Neuronal stem cell (in vitro differentiated cells): ENCODE data around the gene HINFP.
A peak's percentile ranks its signal among the peaks of the same experiment; 100 is the strongest.

Experiments used
- DNase-seq: peaks from one replicate; pipeline ENCODE4 v3.0.0-alpha.2; 2013; ENCODE audit warnings: low spot score
- H2AFZ ChIP-seq: one replicate; pipeline ENCODE4 v1.6.1; 2013; ENCODE audit warnings: mild to moderate bottlenecking, low read length, inconsistent platforms
- H2AK5ac ChIP-seq: 2 replicates; pipeline ENCODE4 v1.6.1; 2013; ENCODE audit warnings: low read depth, mild to moderate bottlenecking, inconsistent platforms, low read length, moderate library complexity, mixed read lengths
- H2BK120ac ChIP-seq: 2 replicates; pipeline ENCODE4 v1.6.1; 2013; ENCODE audit warnings: low read depth, mild to moderate bottlenecking, inconsistent platforms, low read length, moderate library complexity, mixed read lengths
- H2BK12ac ChIP-seq: one replicate; pipeline ENCODE4 v1.6.1; 2013; ENCODE audit warnings: low read length, inconsistent platforms
- H2BK15ac ChIP-seq: 2 replicates; pipeline ENCODE4 v1.6.1; 2013; ENCODE audit warnings: mild to moderate bottlenecking, low read length, inconsistent platforms, mixed read lengths
- H2BK5ac ChIP-seq: one replicate; pipeline ENCODE4 v1.6.1; 2013; ENCODE audit warnings: inconsistent platforms, mild to moderate bottlenecking, low read length, moderate library complexity
- H3K14ac ChIP-seq: one replicate; pipeline ENCODE4 v1.6.1; 2013; ENCODE audit warnings: low read length, inconsistent platforms
- H3K18ac ChIP-seq: 2 replicates; pipeline ENCODE4 v1.6.1; 2013; ENCODE audit warnings: low read length, inconsistent platforms
- H3K23ac ChIP-seq: 2 replicates; pipeline ENCODE4 v1.6.1; 2013; ENCODE audit warnings: low read depth, mild to moderate bottlenecking, mixed read lengths, low read length, inconsistent platforms; ENCODE audit not compliant: poor library complexity
- H3K27ac ChIP-seq: replicated peaks from 3 replicates; pipeline ENCODE4 v1.5.1; 2013; ENCODE audit warnings: low read length, inconsistent platforms
- H3K27me3 ChIP-seq, 3 experiments: 2 replicates each; pipeline ENCODE4 v1.6.1; 2013; ENCODE audit warnings: low read length in 3 of 3, mild to moderate bottlenecking in 2 of 3, inconsistent platforms in 1 of 3, low read depth in 1 of 3, mixed read lengths in 1 of 3, moderate library complexity in 1 of 3; ENCODE audit not compliant: control insufficient read depth in 3 of 3, insufficient read depth in 3 of 3
- H3K36me3 ChIP-seq, 2 donors: replicated peaks in 1 of 2; 2 replicates each; pipeline ENCODE4 v1.6.1; 2013; ENCODE audit warnings: low read length in 2 of 2; ENCODE audit not compliant: control insufficient read depth in 2 of 2, insufficient read depth in 2 of 2
- H3K4ac ChIP-seq: 2 replicates; pipeline ENCODE4 v1.6.1; 2013; ENCODE audit warnings: inconsistent platforms, mild to moderate bottlenecking, low read length, moderate library complexity
- H3K4me1 ChIP-seq, 2 donors: 1 replicate in 1 of 2; 2 replicates in 1 of 2; pipeline ENCODE4 v1.6.1; 2013; ENCODE audit warnings: low read length in 2 of 2, low read depth in 1 of 2; ENCODE audit not compliant: control insufficient read depth in 2 of 2, insufficient read depth in 1 of 2
- H3K4me2 ChIP-seq: one replicate; pipeline ENCODE4 v1.6.1; 2013; ENCODE audit warnings: mild to moderate bottlenecking, low read length, inconsistent platforms; ENCODE audit not compliant: insufficient read depth, poor library complexity, severe bottlenecking
- H3K4me3 ChIP-seq, 2 donors: 2 replicates each; pipeline ENCODE4 v1.5.1; 2013; ENCODE audit warnings: low read length in 2 of 2, mild to moderate bottlenecking in 2 of 2, inconsistent platforms in 1 of 2, moderate library complexity in 1 of 2
- H3K79me1 ChIP-seq: one replicate; pipeline ENCODE4 v1.6.1; 2013; ENCODE audit warnings: low read depth, mild to moderate bottlenecking, inconsistent platforms, low read length, moderate library complexity
- H3K9ac ChIP-seq: one replicate; pipeline ENCODE4 v1.6.1; 2013; ENCODE audit warnings: mild to moderate bottlenecking, low read depth, low read length, inconsistent platforms; ENCODE audit not compliant: poor library complexity
- H3K9me3 ChIP-seq, 2 donors: replicated peaks in 1 of 2; 2 replicates each; pipeline versions ENCODE3 to v1.6.1; 2013; ENCODE audit warnings: low read length in 2 of 2, mild to moderate bottlenecking in 2 of 2, inconsistent platforms in 1 of 2, low read depth in 1 of 2, mixed read lengths in 1 of 2, moderate library complexity in 1 of 2; ENCODE audit not compliant: control insufficient read depth in 2 of 2, insufficient read depth in 1 of 2
- H4K8ac ChIP-seq: one replicate; pipeline ENCODE4 v1.6.1; 2013; ENCODE audit warnings: low read depth, mild to moderate bottlenecking, inconsistent platforms, low read length, moderate library complexity
- H4K91ac ChIP-seq: one replicate; pipeline ENCODE4 v1.6.1; 2013; ENCODE audit warnings: low read length, low read depth, mild to moderate bottlenecking, inconsistent platforms; ENCODE audit not compliant: poor library complexity
- WGBS, 2 donors: extraction: QIAGEN DNeasy Blood & Tissue Kit; methylation state at CpG; one replicate each; pipeline ENCODE4 v1.1.7; 2013; ENCODE audit warnings: missing lambda C conversion rate in 2 of 2, mixed read lengths in 1 of 2; ENCODE audit not compliant: insufficient read length in 2 of 2, insufficient replicate concordance in 1 of 2; ENCODE audit errors: extremely low coverage in 2 of 2; 5-methylcytosine and 5-hydroxymethylcytosine counted together

The HINFP gene

GRCh38 chr11:119153049-119153818 is 31.9 kb downstream of the HINFP start:
- Histone ChIP-seq H3K14ac (no peak overlapping the region), H3K36me3 (no peaks in the 10 kb centered on the region), H2BK120ac (no peak overlapping the region), H3K9ac (no peak overlapping the region), H3K79me1 (no peaks in the 10 kb centered on the region), H2AFZ (no peak overlapping the region), H2AK5ac (no peak overlapping the region), H2BK5ac (no peak overlapping the region), H3K27me3 (peaks cover 3 to 90% (median 36%) of the 10 kb centered on the region in 3 experiments), H3K4me3 (no peak overlapping the region), H3K23ac (no peak overlapping the region), H3K9me3 (no peaks in the 10 kb centered on the region), H3K4ac (no peak overlapping the region), H2BK12ac (no peak overlapping the region), H3K18ac (no peak overlapping the region), H4K91ac (no peak overlapping the region), H3K4me2 (no peak overlapping the region), H3K4me1 (peaks cover 3 to 11% of the 10 kb centered on the region in 2 donors), H4K8ac (no peak overlapping the region), H3K27ac (no peak overlapping the region), H2BK15ac (no peak overlapping the region)
- no peak for DNase-seq
- no CpG with 5 or more reads among the region's 9 CpGs for WGBS, 2 donors

GRCh38 chr11:119154178-119154577 is 32.8 kb downstream of the HINFP start:
- Histone ChIP-seq H3K4me3 (no peak overlapping the region), H3K27me3 (peaks cover 3 to 82% (median 29%) of the 10 kb centered on the region in 3 experiments), H3K79me1 (no peaks in the 10 kb centered on the region), H3K36me3 (no peaks in the 10 kb centered on the region), H4K91ac (no peak overlapping the region), H3K4ac (no peak overlapping the region), H3K23ac (no peak overlapping the region), H3K9ac (peak overlapping the region; percentile 73), H4K8ac (peak overlapping the region; percentile 21), H2BK15ac (no peak overlapping the region), H2AFZ (no peak overlapping the region), H3K18ac (no peak overlapping the region), H3K14ac (no peak overlapping the region), H3K4me2 (no peak overlapping the region), H3K9me3 (no peaks in the 10 kb centered on the region), H3K4me1 (peaks cover 0 to 6% of the 10 kb centered on the region in 2 donors), H2AK5ac (peak overlapping the region; percentile 48), H2BK12ac (no peak overlapping the region), H2BK5ac (no peak overlapping the region), H2BK120ac (no peak overlapping the region), H3K27ac (no peak overlapping the region)
- no CpG with 5 or more reads among the region's 6 CpGs for WGBS, 2 donors
- DNase-seq = no peak

GRCh38 chr11:119155733-119156492 is 34.5 kb downstream of the HINFP start:
- H3K36me3 ChIP-seq = no peaks in the 10 kb centered on the region
- no peak overlapping the region for H3K4ac ChIP-seq
- H2AK5ac ChIP-seq = no peak overlapping the region
- H2BK5ac ChIP-seq = no peak overlapping the region
- no peaks in the 10 kb centered on the region for H3K9me3 ChIP-seq
- no peak overlapping the region for H3K27ac ChIP-seq
- no peak overlapping the region for H3K4me2 ChIP-seq
- H2BK15ac ChIP-seq = no peak overlapping the region
- peaks cover 0 to 82% (median 11%) of the 10 kb centered on the region in 3 experiments for H3K27me3 ChIP-seq
- H3K4me3 ChIP-seq = peak overlapping the region in 1 of 2 donors; percentile 50
- no peak overlapping the region for H2BK12ac ChIP-seq
- no peak overlapping the region for H3K14ac ChIP-seq
- H3K18ac ChIP-seq = no peak overlapping the region
- H4K91ac ChIP-seq = no peak overlapping the region
- no peak overlapping the region for H4K8ac ChIP-seq
- peaks cover 0 to 3% of the 10 kb centered on the region in 2 donors for H3K4me1 ChIP-seq
- H3K23ac ChIP-seq = no peak overlapping the region
- WGBS, 2 donors = no CpG with 5 or more reads among the region's 8 CpGs
- no peak overlapping the region for H2BK120ac ChIP-seq
- H2AFZ ChIP-seq = no peak overlapping the region
- H3K79me1 ChIP-seq = no peaks in the 10 kb centered on the region
- DNase-seq = no peak
- no peak overlapping the region for H3K9ac ChIP-seq

GRCh38 chr11:119156496-119156895 is 35.1 kb downstream of the HINFP start:
- H2BK12ac ChIP-seq = no peak overlapping the region
- H2BK15ac ChIP-seq = no peak overlapping the region
- no peak overlapping the region for H4K91ac ChIP-seq
- H3K4me2 ChIP-seq = no peak overlapping the region
- H3K18ac ChIP-seq = no peak overlapping the region
- H3K27ac ChIP-seq = no peak overlapping the region
- no peak overlapping the region for H3K4ac ChIP-seq
- H3K23ac ChIP-seq = no peak overlapping the region
- no peak for DNase-seq
- H2AFZ ChIP-seq = no peak overlapping the region
- no CpG with 5 or more reads among the region's 10 CpGs for WGBS, 2 donors
- no peak overlapping the region for H2BK120ac ChIP-seq
- peaks cover 0 to 3% of the 10 kb centered on the region in 2 donors for H3K4me1 ChIP-seq
- H3K9me3 ChIP-seq = no peaks in the 10 kb centered on the region
- H3K14ac ChIP-seq = no peak overlapping the region
- H3K36me3 ChIP-seq = no peaks in the 10 kb centered on the region
- peaks cover 0 to 81% (median 7%) of the 10 kb centered on the region in 3 experiments for H3K27me3 ChIP-seq
- no peaks in the 10 kb centered on the region for H3K79me1 ChIP-seq
- H4K8ac ChIP-seq = no peak overlapping the region
- no peak overlapping the region for H3K9ac ChIP-seq
- no peak overlapping the region for H2BK5ac ChIP-seq
- H2AK5ac ChIP-seq = no peak overlapping the region
- H3K4me3 ChIP-seq = peak overlapping the region in 1 of 2 donors; percentile 50
